Lung (tissue), 12 donors: ENCODE results near the gene CCDC192. TPM values are rescaled to one million over a fixed set of nuclear protein-coding genes. Genes with fewer than 3 reads are reported as not detected.

Experiments
- ATAC-seq: fragments of 200-7000 bp; cut with Tn5 transposase; one replicate; pipeline ENCODE4 v1.9.1; 2020; ENCODE audit warnings: moderate number of reproducible peaks; ENCODE audit not compliant: insufficient read depth, low FRiP score
- DNase-seq, 3 donors: peaks; one replicate each; pipeline ENCODE4 v3.0.0-alpha.2; 2013 to 2017
- H3K27ac ChIP-seq, 2 donors: one replicate each; pipeline ENCODE4 v1.5.1; 2013; ENCODE audit warnings: mild to moderate bottlenecking in 2 of 2, moderate library complexity in 2 of 2, control low read depth in 1 of 2, inconsistent platforms in 1 of 2, low read depth in 1 of 2, low read length in 1 of 2
- H3K27me3 ChIP-seq, 3 donors: one replicate each; pipeline ENCODE4 v1.5.1; 2013; ENCODE audit warnings: low read length in 2 of 3; ENCODE audit not compliant: control insufficient read depth in 3 of 3, insufficient read depth in 3 of 3
- H3K36me3 ChIP-seq, 4 donors: one replicate each; pipeline ENCODE4 v1.5.1; 2013; ENCODE audit warnings: low read length in 4 of 4, mild to moderate bottlenecking in 1 of 4, moderate library complexity in 1 of 4; ENCODE audit not compliant: control insufficient read depth in 4 of 4, insufficient read depth in 4 of 4
- H3K4me1 ChIP-seq, 5 donors: one replicate each; pipeline ENCODE4 v1.5.1; 2013; ENCODE audit warnings: low read length in 5 of 5, mild to moderate bottlenecking in 2 of 5, moderate library complexity in 1 of 5; ENCODE audit not compliant: control insufficient read depth in 5 of 5, insufficient read depth in 5 of 5
- H3K4me3 ChIP-seq: one replicate; pipeline ENCODE4 v1.5.1; 2013; ENCODE audit warnings: mild to moderate bottlenecking, control low read depth, moderate library complexity
- H3K9ac ChIP-seq, 2 donors: one replicate each; pipeline ENCODE4 v1.5.1; 2013; ENCODE audit warnings: low read length in 2 of 2, control low read depth in 1 of 2; ENCODE audit not compliant: insufficient read depth in 1 of 2
- H3K9me3 ChIP-seq, 4 donors: one replicate each; pipeline ENCODE4 v1.5.1; 2013; ENCODE audit warnings: low read length in 3 of 4, mild to moderate bottlenecking in 1 of 4, moderate library complexity in 1 of 4; ENCODE audit not compliant: control insufficient read depth in 4 of 4, insufficient read depth in 3 of 4
- CTCF ChIP-seq: IDR thresholded peaks from 2 replicates; pipeline ENCODE4 v1.5.1; 2012; ENCODE audit warnings: mild to moderate bottlenecking; ENCODE audit errors: control extremely low read depth, extremely low read depth
- WGBS, 2 donors: extraction: QIAGEN DNeasy Blood & Tissue Kit; methylation state at CpG; one replicate each; pipeline ENCODE4 v1.1.7; 2013; 5-methylcytosine and 5-hydroxymethylcytosine counted together
- polyA plus RNA-seq, 2 donors: library from polyadenylated mRNA; stranded (reverse); fragments of 200-250 nt; gene quantifications; one replicate each; pipeline ENCODE4 v1.2.1, GENCODE V29; 2013
- total RNA-seq, 2 donors: library from RNA; depleted of rRNA in 1 of 2; stranded (reverse); fragments of >200 nt in 1 of 2; gene quantifications; one replicate each; pipeline ENCODE4 v1.2.1, GENCODE V29; 2014 to 2021
- donor health status: control.
- donor health status: control.
- donor health status: Bipolar disorder and iron deficiency.
- donor health status: healthy.
- donor health status: DM: yes; HTN: yes; CAD: no.

Gene CCDC192
- total and polyA plus RNA-seq, 4 donors: 0.08 to 0.47 (median 0.40) TPM; not detected in 1

DNA sequence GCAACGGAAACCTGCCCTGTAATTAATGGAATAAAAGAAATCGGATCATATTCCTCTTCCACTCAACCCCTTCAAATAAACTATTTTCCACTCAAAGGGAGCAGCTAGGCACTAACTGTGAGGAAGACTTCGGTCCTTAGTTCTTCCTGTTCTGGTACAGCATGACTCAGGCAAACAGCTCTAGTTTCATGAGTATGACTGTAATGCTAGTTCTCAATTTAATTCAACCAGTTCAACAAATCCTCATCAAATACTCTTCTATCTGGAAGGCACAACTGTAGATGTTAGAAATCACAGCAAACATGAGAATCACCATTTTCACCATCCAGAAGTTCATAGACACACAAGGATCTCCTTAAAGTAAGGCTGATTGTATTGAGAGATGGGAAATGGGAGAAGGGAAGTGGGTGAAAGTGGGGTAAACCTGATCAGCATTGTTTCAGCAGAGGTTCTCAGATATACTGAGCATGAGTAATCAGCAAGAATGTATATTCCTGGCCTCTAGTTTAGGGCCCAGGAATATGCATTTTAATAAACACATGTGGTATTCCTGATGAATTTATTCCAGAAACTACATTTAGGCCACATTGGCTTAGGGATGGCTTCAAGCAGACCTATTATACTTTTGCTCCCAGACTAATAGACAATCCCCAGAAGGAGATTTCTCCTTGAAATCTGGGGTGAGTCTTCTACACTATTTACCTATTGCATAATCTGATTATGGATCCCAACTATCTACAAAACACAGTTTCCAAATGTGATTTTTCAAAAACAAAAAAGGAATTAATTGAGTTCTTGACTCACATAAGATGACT lies 239.3 kb downstream of the CCDC192 start:
- H3K27me3 ChIP-seq: no peaks in the 10 kb centered on the region
- ATAC-seq (no peak), DNase-seq (no peak)
- TF ChIP-seq CTCF: no peak
- no peak overlapping the region for H3K9ac ChIP-seq
- peaks cover 0 to 12% (median 0%) of the 10 kb centered on the region in 5 donors for H3K4me1 ChIP-seq
- H3K9me3 ChIP-seq: no peaks in the 10 kb centered on the region
- no peak overlapping the region for H3K27ac ChIP-seq
- no peak overlapping the region for H3K4me3 ChIP-seq
- 68 to 73% methylated on average over 3 of the region's 3 CpGs for WGBS, 2 donors
- no peaks in the 10 kb centered on the region for H3K36me3 ChIP-seq

DNA sequence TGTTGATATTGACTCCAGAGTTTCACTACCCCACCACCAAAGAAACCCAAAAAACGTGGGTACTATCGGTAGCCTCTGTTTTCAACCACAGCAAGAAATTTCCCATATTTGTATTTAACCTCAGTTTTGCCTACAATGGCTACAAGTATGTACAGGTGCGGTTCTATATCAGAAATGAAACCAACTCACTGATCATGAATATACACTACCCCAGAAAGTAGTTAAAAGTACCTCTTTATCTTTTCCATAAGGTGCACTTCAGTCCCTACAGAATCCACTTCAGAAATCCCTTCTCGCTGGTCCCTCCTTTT lies 239.8 kb downstream of the CCDC192 start:
- Histone ChIP-seq H3K27ac (no peak overlapping the region), H3K4me1 (peaks cover 0 to 12% (median 4%) of the 10 kb centered on the region in 5 donors), H3K9me3 (no peaks in the 10 kb centered on the region), H3K27me3 (no peaks in the 10 kb centered on the region), H3K36me3 (no peaks in the 10 kb centered on the region), H3K4me3 (no peak overlapping the region), H3K9ac (no peak overlapping the region)
- DNase-seq (no peak), ATAC-seq (no peak)
- no peak for TF ChIP-seq CTCF
- 94 to 96% methylated on average over 4 of the region's 4 CpGs for WGBS, 2 donors

DNA sequence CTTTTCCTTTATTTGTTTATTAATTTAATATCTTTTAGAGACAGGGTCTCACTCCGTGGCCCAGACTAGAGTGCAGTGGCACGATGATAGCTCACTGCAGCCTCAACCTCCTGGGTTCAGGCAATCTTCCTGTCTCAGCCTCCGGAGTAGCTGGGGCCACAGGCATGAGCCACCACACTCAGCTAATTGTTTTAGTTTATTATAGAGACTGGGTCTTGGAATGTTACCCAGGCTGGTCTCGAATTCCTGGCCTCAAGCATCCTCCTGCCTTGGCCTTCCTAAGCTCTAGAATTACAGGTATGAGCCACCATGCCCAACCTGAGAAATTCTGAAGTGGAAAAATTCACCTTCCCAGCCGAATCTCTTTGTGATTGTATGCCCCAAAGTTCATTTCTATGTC lies 240.9 kb downstream of the CCDC192 start:
- WGBS, 2 donors: 82 to 87% methylated on average over 5 of the region's 5 CpGs
- Histone ChIP-seq H3K9me3 (no peaks in the 10 kb centered on the region), H3K9ac (no peak overlapping the region), H3K4me1 (peaks cover 0 to 16% (median 7%) of the 10 kb centered on the region in 5 donors), H3K27ac (no peak overlapping the region), H3K4me3 (no peak overlapping the region), H3K27me3 (no peaks in the 10 kb centered on the region), H3K36me3 (no peaks in the 10 kb centered on the region)
- no peak for ATAC-seq
- TF ChIP-seq CTCF: no peak
- DNase-seq: no peak
